ENCODE measurements around the gene FCHO1. TPM values are rescaled to one million over a fixed set of nuclear protein-coding genes. Genes with fewer than 3 reads are reported as not detected.

Gene FCHO1
- total RNA-seq, 4 donors from 2014 or later, result 0.13 to 2.1 (median 0.51) TPM; not detected in 1

GRCh38 chr19:17727843-17728242, 23.4 kb upstream of the FCHO1 start:
- Histone ChIP-seq H3K27me3 (no peaks in the 10 kb centered on the region), H3K4me3 (no peak overlapping the region), H3K36me3 (peaks cover 0 to 85% of the 10 kb centered on the region in 2 donors), H3K4me1 (no peaks in the 10 kb centered on the region), H3K9me3 (no peaks in the 10 kb centered on the region), H3K27ac (no peak overlapping the region)
- intact Hi-C loops (cut with DNase I; ENCODE audit: low total_unique reads) (no loop called here), in situ Hi-C loops (cut with MboI; ENCODE audit: low sequenced_read_pairs in 4 of 4) (no loop called here)
- TF ChIP-seq POLR2A (IDR thresholded peaks at IDR 0.05), result no peak
- TF ChIP-seq, protein P1, sequence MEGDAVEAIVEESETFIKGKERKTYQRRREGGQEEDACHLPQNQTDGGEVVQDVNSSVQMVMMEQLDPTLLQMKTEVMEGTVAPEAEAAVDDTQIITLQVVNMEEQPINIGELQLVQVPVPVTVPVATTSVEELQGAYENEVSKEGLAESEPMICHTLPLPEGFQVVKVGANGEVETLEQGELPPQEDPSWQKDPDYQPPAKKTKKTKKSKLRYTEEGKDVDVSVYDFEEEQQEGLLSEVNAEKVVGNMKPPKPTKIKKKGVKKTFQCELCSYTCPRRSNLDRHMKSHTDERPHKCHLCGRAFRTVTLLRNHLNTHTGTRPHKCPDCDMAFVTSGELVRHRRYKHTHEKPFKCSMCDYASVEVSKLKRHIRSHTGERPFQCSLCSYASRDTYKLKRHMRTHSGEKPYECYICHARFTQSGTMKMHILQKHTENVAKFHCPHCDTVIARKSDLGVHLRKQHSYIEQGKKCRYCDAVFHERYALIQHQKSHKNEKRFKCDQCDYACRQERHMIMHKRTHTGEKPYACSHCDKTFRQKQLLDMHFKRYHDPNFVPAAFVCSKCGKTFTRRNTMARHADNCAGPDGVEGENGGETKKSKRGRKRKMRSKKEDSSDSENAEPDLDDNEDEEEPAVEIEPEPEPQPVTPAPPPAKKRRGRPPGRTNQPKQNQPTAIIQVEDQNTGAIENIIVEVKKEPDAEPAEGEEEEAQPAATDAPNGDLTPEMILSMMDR (IDR thresholded peaks at IDR 0.05 in 4 of 5, conservative IDR thresholded peaks at IDR 0.05 in 1 of 5), result no peak
- ATAC-seq, result no peak
- DNase-seq, result no peak

- no peaks in the 10 kb centered on the region for H3K9me3 ChIP-seq
- DNase-seq, result no peak
- H3K27me3 ChIP-seq, result no peaks in the 10 kb centered on the region
- no peak overlapping the region for H3K4me3 ChIP-seq
- ATAC-seq, result no peak
- in situ Hi-C loops (cut with MboI; ENCODE audit: low sequenced_read_pairs in 4 of 4), result no loop called here
- no peaks in the 10 kb centered on the region for H3K4me1 ChIP-seq
- no peak overlapping the region for H3K27ac ChIP-seq
- no peak for TF ChIP-seq POLR2A (IDR thresholded peaks at IDR 0.05)
- TF ChIP-seq, protein P1 (IDR thresholded peaks at IDR 0.05 in 4 of 5, conservative IDR thresholded peaks at IDR 0.05 in 1 of 5), result no peak
- intact Hi-C loops (cut with DNase I; ENCODE audit: low total_unique reads), result no loop called here
- H3K36me3 ChIP-seq, result peaks cover 0 to 83% of the 10 kb centered on the region in 2 donors
Measured at GRCh38 chr19:17733127-17733526, 18.1 kb upstream of the FCHO1 start.

DNA sequence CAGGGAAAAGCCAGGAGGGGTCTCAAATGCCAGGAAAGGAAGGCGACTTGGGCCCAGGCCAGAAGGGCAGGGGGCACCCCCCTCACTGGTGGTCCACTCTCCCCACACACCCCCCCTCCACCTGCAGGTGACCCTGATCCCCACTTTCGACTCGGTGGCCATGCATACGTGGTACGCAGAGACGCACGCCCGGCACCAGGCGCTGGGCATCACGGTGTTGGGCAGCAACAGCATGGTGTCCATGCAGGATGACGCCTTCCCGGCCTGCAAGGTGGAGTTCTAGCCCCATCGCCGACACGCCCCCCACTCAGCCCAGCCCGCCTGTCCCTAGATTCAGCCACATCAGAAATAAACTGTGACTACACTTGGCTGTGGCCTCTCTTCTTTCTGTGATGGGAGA, 17.1 kb upstream of the FCHO1 start:
- Histone ChIP-seq H3K9me3 (no peaks in the 10 kb centered on the region), H3K4me1 (no peaks in the 10 kb centered on the region), H3K27me3 (no peaks in the 10 kb centered on the region), H3K36me3 (peaks cover 0 to 74% of the 10 kb centered on the region in 2 donors), H3K4me3 (no peak overlapping the region), H3K27ac (no peak overlapping the region)
- DNase-seq, result no peak
- TF ChIP-seq, protein P1 (IDR thresholded peaks at IDR 0.05 in 4 of 5, conservative IDR thresholded peaks at IDR 0.05 in 1 of 5), result no peak
- no peak for TF ChIP-seq POLR2A (IDR thresholded peaks at IDR 0.05)
- ATAC-seq, result no peak
- in situ Hi-C loops (cut with MboI; ENCODE audit: low sequenced_read_pairs in 4 of 4), result no loop called here
- intact Hi-C loops (cut with DNase I; ENCODE audit: low total_unique reads), result no loop called here

DNA sequence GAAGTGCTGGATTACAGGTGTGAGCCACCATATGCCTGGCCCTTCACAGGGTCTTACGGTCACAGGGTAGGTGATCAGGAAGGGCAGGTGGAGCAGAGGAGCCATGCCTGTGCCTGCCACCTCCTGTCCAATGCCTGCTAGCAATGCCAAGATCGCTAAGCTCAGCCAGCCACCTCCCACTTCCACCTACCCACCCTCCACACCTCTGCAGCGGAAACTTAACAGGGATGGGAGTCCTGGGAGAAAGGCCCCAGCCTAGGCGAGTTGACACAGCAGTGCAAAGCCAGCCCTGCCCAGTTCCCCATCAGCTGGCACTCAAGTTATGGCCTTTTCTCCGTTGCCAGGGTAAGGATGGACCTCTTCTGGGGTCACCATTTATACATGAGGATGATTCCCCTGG, 15.9 kb upstream of the FCHO1 start:
- Histone ChIP-seq H3K36me3 (peaks cover 0 to 62% of the 10 kb centered on the region in 2 donors), H3K27ac (no peak overlapping the region), H3K27me3 (no peaks in the 10 kb centered on the region), H3K4me3 (no peak overlapping the region), H3K9me3 (no peaks in the 10 kb centered on the region), H3K4me1 (no peaks in the 10 kb centered on the region)
- ATAC-seq (no peak), DNase-seq (no peak)
- intact Hi-C loops (cut with DNase I; ENCODE audit: low total_unique reads) (no loop called here), in situ Hi-C loops (cut with MboI; ENCODE audit: low sequenced_read_pairs in 4 of 4) (no loop called here)
- no peak for TF ChIP-seq POLR2A (IDR thresholded peaks at IDR 0.05)
- TF ChIP-seq, protein P1 (IDR thresholded peaks at IDR 0.05 in 4 of 5, conservative IDR thresholded peaks at IDR 0.05 in 1 of 5), result no peak

GRCh38 chr19:17737690-17738153, 13.6 kb upstream of the FCHO1 start:
- in situ Hi-C loops (cut with MboI; ENCODE audit: low sequenced_read_pairs in 4 of 4), result no loop called here
- peaks cover 0 to 39% of the 10 kb centered on the region in 2 donors for H3K36me3 ChIP-seq
- ATAC-seq (no peak), DNase-seq (no peak)
- H3K4me1 ChIP-seq, result no peaks in the 10 kb centered on the region
- intact Hi-C loops (cut with DNase I; ENCODE audit: low total_unique reads), result no loop called here
- TF ChIP-seq POLR2A (IDR thresholded peaks at IDR 0.05), result no peak
- TF ChIP-seq, protein P1 (IDR thresholded peaks at IDR 0.05 in 4 of 5, conservative IDR thresholded peaks at IDR 0.05 in 1 of 5), result no peak
- H3K9me3 ChIP-seq, result no peaks in the 10 kb centered on the region
- H3K27ac ChIP-seq, result no peak overlapping the region
- H3K27me3 ChIP-seq, result no peaks in the 10 kb centered on the region
- H3K4me3 ChIP-seq, result no peak overlapping the region

Measured in gastrocnemius medialis (tissue), 4 donors.